Measurements from ENCODE around the gene FICD.
"Not testable (repeated sequence)": the region's sequence is repeated elsewhere in the genome, so short reads cannot be mapped to it uniquely, and the experiment has no call there.

Gene FICD

DNA sequence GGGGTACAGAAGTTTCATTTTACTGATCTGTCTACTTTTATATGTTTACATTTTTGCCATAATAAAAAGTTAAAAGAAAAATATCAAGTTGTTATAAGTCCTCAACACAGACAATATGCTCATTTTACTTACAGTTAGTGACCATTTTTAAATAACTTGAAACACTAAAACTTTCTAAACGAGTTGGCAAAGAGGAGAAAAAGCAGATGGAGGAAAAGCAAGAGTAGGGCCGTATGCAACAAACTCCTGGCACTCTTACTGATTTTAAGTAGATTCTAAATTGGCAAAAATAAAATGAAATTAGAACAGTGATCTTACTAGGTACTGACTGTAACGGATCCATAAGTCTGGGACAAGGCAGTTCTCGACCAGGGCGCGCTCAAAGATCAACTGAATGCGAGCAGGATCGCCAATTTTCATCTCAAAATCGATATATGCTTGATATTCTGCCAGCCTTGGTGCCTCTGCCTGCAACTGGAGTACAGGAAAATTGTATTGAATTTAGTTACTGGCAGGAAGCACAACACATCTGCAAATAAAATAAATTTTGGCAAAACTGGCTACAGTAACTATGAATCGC, 23.6 kb downstream of the FICD start:
- no peak for DNase-seq

DNA sequence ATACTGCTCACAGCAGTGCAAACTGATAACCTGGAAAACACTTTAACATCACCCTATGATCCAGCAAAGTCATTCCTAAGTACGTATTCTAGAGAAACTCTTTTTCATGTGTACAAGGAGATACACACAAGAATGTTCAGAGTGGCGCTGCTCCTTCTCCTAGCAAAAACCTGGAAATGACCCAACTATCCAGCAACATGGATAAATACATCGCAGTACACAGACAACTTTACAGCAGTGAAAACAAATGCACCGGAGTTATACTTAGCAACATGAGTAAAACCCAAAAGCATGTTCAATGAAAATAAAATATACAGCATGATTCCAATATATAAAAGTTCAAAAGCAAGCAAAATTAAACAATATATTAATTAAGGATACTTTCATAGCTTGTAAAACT, 27.2 kb downstream of the FICD start:
- no peak for DNase-seq

DNA sequence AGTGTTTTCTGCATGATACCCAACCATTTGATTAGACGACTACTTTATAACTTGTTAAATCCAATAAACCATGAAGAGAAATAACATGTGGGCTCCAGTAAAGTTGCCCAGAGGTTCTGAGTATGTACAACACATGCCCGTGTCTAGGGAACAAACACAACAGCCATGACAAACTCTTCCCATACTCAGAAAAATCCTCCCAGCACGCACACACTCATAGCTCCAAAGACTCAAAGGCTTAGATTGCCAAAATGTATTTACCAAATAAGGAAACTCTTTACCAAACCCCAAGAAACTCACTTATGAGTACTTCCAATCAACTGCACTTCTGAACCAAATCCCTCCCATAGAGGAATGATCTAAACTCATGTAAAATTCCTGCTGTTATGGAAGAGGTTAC, 28.6 kb downstream of the FICD start:
- no peak for DNase-seq

DNA sequence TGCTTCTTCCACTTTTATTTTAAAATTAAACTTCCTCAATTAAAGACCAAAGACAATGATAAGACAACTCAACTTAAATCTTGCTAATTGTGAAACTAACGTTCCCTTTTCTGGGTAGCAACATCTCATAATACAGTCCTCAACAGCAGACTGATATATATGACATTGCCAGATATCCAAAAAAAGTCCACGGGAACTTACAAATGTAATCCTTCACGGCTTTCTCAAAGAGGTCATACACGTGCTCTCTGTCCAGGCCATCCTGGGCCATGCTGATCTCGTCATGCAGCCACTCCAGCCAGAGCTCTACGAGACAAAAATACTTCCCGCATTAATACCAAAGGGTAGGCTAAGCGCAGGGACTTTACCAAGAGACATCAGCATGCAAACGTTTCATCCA, 32.6 kb downstream of the FICD start:
- DNase-seq: peak; percentile 68

DNA sequence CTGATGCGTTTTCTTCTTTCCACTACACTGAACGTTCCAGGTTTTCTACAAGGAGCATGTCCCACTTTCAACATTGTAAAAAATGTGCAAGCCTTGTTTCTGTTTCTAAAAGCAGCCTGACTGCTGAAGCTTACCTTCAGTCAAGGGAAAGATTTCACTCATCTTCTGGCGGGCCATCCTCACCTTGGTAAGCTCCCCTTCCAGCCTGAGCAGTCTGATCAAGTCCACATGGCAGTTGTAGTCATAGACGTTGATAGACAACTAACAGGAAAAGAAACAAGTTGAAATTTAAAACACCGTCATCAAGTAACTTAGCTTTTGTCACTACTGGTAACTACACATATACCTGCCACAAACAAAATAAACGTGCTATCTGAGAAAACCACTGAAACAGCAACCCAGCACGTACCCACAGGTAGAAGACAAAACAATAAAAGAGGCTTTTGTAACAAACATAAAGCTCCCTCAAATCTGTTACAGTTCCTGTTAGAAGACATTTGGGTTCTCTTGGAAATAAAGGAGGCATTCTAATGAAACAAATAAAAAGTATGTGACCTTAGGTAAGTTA, 34.0 kb downstream of the FICD start:
- no peak for DNase-seq

DNA sequence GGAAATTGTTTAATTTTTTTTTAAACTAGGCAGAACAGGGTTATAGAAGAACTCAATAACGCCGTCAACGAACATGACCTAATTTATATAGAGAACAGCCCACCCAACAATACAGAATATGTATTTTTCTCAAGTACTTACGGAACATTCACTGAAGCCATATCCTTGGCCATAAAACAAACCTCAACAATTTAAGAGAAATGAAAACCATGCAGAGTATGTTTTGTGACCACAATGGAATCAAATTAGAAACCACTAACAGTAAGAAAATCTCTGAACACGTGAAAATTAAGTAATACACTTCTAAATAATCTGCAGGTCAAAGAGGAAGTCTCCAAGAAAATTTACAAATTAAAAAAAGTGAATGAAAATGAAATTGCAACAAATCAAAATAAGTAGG, 36.5 kb downstream of the FICD start:
- peak; percentile 71 for DNase-seq

DNA sequence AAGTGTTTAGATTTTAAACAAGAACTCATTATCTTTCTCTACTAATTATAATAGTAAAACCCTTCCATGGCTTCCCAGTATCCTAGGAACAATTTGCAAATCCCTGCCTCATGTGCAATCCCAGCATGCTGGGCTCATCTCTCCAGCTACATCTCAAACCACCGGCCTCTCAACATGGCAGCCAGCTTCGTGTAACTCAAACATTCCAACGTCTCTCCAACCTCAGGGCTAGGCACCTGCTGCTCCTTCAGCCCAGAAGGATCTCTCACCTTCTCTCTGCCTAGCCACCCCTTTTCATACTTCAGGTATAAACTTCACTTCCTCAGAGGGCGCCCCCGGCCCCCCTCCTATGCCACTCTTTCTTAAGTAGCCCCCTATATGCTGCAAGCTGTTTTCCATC, 38.7 kb downstream of the FICD start:
- no peak for DNase-seq

DNA sequence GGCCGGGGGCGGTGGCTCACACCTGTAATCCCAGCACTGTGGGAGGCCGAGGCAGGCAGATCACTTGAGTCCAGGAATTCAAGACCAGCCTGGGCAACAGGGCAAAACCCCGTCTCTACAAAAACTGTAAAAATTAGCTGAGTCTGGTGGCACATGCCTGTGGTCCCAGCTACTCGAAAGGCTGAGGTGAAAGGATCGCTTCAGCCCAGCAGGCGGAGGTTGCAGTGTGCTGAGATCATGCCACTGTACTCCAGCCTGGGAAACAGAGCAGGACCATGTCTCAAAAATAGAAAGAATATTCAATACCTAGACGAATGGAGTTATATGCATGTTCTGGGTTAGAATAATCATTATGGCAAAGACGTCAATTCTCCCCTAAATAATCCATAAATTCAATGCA, 40.3 kb downstream of the FICD start:
- DNase-seq: not testable (repeated sequence)

DNA sequence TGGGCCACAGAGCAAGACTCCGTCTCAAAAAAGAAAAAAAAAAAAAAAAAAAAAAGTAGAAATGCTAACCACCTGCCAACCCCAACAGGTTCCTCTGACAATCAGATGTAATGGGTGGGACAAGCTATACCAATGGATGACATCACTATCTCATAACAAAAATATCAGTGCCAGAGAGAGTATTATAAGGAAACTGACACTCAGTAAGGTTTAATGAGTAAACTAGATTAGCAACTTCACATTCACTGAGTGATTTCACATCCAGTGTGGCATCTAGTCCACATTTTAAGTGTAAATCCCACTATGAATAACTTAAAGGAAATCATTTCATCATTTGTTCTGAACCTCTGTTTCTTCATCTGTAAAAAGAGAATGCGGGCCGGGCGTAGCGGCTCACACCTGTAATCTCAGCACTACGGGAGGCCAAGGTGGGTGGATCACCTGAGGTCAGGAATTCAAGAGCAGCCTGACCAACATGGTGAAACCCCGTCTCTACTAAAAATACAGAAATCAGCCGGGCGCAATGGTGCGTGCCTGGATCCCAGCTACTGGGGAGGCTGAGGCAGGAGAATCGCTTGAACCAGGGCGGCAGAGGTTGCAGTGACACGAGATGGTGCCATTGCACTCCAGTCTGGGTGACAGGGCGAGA, 44.1 kb downstream of the FICD start:
- no peak for DNase-seq

DNA sequence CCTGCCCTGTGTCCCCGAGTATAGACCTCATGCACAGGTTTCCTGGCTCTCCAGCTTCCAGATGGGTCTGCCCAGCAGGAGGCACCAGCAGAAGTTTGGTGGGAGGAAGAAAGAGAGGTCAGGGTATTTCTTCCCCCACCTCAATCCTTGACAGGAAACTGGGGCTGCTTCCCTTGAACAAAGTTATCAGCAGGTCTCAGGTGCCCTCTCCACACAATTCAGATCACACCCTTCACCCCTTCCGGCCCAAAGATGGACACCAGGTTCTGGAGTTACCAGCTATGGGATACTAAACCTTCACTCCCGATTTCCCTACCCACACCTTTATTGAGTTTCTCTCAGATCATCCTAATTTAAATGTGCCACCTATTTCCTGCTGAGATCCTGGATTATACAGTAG, 44.7 kb downstream of the FICD start:
- DNase-seq: no peak

DNA sequence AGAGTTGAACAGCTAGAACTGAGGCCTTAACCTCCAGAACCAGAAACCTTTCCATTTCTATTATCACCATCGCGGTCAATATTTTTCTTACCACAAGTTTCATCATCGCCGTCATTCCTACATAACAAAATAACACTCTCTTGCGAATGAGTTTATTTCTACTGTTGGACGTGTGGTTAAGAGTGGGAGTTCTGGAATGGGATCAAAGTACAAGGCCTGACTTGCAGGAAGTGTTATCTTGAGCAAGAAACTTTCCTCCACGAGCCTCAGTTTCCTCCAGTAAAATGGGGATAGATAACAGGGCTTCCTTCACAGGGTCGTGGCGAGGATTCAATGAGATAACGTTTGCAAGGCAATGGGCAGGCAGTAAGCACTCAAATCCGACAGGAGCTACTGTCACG, 45.2 kb downstream of the FICD start:
- peak; percentile 29 for DNase-seq

DNA sequence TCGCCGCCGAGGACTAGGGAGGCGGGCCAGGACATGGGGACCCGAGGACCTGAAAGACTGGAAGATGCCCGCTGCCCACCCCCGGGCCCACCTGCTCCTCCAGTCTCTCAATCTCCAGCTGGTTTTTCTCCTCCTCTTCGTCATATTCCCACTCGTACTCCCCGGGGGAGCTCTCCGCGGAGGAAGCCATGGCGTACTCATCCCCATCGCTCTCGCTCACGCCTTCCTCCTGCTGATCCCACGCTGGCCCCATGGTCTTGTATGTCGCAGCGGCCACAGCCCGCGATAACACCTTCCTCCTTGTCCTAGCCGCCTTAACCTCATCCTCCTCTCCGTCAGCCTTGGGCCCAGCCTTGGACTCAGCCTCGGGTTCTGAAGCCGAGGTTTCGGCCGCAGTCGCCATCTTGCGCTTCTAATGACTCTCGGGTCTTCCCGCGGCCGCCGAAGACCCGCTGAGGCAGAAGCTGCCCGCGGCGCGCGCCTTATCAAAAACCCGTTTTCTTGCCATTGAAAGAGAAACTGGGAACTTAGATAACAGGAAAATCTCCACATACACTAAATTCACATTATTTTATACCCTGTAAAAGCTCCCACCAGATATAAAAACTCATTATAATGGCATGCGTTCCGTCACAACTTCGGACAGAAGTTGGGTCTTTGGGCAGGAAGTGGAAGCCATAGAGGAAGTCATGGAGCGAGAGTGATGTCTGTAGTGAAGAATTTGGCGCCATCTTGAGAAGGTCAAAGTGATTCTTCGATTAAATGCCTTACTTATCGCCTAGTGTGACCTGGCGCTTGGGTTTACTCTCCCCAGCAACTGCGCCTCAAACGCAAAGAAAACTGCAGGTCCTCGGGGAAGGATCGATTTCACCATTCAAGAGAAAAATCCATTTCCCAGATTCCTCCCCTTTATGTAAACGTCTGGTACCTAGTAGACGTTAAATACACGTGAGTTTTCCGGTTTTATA, 46.0 kb downstream of the FICD start, which contains the start of gene SART3:
Gene SART3 (minus strand): TSS at position 422 of the 968 bp plus-strand sequence. CDS start 19 bp downstream, at position 403.
- DNase-seq: peak; percentile 88

DNA sequence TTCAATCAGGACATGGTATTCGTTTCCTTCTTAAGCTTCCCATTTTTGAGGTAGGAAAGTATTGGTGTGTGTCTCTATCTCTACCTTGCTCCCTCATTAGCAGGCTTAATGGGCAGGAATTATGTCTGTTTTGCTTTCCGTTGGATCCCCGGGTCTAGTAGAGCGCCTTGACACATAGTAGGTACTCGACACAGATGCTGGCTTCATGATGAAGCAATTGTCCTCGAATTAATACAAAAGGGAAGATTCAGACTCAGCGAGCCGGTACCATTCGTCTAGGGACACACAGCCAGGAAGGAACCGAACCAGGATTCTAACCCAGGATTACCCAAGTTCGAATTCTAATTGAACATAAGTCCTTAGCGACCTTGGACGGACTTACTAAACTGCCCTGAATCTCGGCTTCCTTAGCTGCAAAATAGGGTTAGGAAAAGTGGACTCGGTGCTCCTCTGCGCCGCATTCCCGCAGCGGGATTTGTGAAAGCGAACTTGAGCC, 46.8 kb downstream of the FICD start:
- DNase-seq: no peak

DNA sequence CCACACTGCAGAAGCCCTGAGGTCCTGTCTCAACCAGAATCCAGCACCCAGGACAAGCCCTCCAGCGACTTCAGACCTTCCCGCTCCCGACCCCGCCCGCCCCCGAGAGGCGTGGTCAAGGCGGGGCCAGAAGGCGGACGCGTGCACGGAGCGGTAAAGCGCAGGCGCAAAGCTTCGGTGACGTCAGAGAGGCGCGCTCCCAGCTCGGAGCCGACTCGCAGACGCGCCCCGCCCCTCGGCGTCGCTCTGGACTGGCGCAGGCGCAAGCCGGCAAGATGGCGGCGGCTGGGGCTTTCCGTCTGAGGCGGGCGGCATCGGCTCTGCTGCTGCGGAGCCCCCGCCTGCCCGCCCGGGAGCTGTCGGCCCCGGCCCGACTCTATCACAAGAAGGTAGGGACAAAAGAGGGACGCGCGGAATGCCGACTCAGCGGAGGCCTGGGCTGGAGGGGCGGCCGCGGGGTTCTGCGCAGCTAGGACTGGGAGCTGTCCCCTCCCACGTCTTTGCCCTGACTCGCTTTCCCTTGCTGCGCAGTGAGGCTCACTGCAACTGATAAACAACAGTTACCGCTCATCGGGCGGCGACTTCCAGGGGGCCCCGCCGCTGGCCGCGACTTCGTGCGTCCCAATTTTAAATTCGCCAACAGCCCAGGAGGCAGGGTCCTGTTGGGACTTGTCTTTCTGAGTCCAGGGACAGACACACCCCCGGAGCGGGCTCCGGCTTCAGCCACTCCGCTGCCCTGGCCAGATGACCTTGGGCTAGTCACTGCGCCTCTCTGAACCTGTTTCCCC, 47.5 kb downstream of the FICD start, which contains the start of gene ISCU:
Gene ISCU (plus strand): TSS at position 249 of the 788 bp plus-strand sequence. CDS start 27 bp downstream, at position 276.
- DNase-seq: peak; percentile 95

DNA sequence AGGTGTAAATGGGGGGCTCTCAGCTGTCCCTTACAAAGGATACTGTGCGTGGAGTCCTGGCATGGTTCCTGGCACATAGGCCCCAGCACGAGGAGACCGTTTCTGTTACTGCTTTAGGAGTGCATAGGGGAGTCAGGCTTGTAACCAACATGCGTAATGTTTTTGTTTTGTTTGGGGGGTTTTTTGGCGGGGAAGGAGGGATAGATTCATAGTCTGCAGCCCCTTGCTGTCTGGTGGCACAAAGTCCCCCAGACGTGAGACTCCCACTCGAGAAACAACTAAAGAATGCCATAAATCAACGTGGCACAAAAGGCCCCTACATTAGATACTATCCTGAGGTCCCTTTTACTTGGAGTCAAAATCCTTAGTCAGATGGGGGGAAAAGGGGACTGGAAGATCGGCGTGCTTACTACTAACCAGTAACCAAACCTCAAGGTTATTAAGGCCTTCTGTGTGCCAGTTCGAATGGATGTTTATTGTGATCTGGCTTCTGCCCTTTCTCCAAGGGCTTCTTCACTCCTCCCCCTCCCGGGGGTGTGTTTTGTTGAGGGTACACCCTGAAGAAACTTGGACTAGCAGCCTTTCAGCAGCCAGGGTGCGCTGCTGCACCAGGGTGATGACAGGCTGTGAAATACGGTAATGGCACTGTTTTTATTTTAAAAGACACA, 48.2 kb downstream of the FICD start:
- DNase-seq: peak; percentile 86

DNA sequence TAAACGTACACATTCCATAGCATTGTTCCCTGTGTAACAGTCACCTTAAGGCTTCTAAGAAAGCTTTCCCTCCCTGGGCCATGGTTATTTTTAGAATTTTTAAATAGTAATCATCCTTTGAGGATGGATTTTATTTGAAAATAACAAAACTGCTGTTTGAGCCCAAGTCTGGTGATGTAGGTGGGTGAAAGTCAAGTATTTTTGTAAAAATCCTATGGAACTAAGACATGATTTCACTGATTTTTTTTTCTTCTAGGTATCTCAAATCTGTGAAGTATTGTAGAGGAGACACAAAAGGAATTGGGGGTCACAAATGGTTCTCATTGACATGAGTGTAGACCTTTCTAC, 48.7 kb downstream of the FICD start:
- no peak for DNase-seq

DNA sequence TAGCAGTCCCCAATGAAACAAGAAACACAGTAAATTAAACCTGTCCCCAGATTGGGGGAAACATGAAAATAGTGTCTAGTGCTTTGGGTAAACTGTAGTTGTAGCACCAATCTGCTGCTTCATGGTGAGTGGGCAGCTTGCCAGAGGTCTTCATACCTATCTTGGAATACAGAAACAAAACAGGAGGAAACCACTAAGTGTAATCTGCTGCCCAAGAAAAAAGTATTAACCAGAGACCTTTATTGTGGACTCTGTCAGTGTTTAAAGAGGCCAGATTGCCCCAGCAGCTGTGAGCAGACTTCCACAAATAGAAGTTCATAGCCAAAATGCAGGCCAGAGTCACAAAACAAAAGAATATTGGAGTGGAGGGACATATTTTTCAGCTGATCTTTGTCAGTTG, 49.6 kb downstream of the FICD start:
- no peak for DNase-seq

DNA sequence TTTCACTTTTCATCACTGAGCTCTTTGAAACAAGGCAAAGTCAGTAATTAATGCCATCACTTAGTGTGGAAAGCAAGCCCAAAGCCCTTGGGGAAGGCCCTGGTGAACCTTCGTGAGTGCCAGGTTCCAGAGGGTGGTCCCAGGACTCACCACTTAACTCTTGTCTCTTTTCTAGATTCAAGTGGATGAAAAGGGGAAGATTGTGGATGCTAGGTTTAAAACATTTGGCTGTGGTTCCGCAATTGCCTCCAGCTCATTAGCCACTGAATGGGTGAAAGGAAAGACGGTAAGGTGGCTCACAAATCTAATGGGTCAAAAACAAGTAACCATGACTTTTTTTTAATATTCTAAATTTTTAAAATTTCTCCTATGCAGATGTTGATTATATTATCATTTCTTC, 50.1 kb downstream of the FICD start:
- no peak for DNase-seq

DNA sequence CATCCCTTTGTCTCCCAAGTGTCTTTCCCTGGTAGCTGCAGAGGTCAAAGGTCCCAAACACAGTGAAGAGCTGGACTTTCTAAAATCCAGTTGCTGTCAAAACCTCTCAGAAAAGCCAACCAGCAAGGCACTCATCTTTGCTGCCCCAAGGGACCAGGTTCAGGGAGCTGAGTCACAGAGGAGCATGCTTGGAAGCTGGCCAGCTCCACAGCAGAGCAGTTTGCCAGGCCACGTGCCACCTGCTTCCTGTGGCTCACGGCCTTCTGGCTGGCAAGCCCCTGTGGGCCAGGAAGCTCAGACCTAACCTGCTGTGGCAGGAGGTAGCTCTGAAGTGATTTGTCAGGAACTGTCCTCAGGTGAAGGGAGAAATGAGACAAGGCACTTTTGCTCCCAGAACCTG, 50.9 kb downstream of the FICD start:
- no peak for DNase-seq

DNA sequence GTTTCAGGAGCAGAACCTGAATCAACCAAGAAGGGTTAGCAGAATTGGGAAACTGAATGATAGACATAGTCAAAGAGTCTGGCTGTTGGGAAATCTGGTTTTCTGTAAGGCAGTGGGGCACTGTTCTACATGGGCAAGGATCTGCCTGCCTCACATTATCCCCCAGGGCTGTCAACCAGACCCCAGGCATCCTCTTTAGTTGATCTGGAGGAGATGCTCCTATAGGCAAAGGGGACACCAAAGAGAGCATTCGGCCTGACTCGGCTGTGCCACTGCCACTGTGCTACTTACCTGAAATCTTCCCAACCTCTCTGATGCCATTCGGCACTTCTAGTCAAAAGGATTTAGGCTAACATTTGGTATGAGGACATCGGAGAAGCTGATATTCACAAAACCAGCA, 51.4 kb downstream of the FICD start:
- no peak for DNase-seq

DNA sequence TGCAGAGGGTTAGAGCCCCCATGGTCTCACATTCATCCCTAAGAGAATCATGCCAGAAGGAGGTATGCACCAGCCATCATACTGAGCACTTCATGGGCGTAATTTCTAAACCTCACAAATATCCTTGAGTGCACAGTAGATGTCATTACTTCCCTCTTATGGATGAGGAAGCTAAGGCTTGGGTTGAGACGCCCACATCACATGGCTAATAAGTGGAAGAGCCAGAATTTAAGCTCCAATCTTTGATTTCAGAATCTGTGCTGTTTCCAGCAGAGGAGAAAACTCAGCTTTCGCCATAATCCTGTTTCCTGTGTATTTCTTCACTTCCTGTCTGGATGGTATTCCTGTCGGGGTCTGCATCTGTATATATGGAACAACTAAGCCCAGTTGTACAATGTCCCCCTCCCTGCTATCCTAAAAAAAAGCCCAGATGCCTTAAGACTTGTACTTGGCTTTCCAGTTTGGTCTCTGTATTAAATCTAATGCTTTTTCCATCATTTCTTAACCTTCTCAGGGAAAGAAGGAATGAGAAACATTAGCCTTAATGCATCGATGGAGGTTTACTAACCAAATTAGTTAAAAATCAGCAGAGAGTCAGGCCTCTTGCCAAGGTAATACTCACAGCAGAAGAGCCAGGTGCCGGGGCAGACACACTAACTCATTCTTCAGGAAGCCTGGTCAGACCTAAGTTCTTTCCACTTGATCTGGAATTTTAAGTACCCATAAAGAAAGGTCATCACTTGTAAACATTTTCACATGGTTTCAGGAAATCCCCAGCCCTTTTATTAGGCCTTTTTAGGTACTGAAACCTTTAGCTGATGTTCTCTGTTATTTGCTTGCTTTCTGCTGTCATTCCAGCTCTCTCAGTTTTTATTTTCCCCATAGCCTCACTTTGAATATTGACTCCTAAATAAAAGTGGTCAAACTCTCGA, 52.6 kb downstream of the FICD start:
- peak; percentile 21 for DNase-seq
